ENCODE measurements around the gene LRMDA.

GRCh38 chr10:75466886-75467285 lies 35.5 kb downstream of the LRMDA start:
- TF ChIP-seq ATAD3A (CRISPR knock-in tag; IDR thresholded peaks at IDR 0.05) (no peak), EZH2 (conservative IDR thresholded peaks at IDR 0.05; ENCODE audit: low read depth, low read length) (no peak)

All from HepG2 (cell line).